HG03139 (cell line): ENCODE measurements around the gene GRIA4.
"Not testable (repeated sequence)": the region's sequence is repeated elsewhere in the genome, so short reads cannot be mapped to it uniquely, and the experiment has no call there.

Experiments used
- ATAC-seq: cut with Tn5 transposase; IDR thresholded peaks from one replicate; pipeline ENCODE4 v1.9.1; 2021; ENCODE audit not compliant: unreplicated experiment

GRIA4 gene

DNA sequence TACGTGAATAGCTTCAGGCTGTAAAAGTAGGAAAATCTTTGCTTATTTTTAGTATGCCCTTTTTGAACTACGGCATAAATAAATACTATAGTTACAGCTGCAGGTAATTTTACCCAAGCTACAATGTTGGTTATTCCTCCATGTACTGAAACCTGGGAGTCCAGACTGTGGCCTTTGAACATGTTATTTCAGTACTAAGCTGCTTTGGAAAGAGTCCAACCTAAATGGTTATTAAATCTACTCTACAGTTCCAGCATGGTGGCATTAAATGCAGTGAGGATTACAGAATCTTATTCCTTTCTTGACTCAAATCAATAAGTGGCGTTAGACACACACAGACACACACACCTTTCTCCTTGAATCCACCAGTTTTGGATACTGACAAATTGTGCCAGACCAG, 247.1 kb downstream of the GRIA4 start:
- no peak for ATAC-seq

DNA sequence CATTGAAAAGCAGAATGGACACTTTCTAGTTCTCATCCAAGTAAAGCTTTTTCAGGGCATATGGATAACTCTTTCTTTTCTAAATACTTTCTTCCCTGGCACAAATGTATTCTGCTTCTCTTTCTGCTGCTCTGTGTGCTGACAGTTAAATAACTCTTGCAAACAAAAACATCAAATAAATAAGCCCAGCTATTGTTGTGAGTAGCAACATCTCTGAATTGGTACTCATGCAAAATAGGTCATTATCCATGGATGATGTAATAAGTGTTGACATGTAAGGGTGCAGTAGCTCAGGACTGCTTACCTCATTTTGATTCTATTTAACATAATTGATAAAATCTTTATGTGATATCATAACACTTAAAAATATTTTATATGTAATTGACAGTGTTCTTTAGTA, 247.9 kb downstream of the GRIA4 start:
- no peak for ATAC-seq

DNA sequence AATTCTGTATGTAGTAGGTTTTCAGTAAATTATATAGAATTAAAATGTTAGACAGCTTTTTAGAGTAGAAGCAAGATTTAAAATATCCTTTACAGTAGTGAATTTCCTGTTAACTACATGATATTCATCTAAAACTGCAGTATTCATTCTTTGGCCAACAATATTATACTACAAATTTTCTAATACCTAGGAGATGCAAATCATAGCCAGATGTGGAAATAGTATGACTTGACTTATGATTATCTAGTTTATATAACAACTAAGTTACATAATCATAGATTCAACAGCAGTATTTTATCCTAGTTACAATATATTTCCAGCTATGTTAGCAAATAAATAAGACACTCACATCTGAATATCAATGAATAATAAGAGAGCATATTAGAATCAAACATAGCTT, 249.0 kb downstream of the GRIA4 start:
- ATAC-seq: no peak

DNA sequence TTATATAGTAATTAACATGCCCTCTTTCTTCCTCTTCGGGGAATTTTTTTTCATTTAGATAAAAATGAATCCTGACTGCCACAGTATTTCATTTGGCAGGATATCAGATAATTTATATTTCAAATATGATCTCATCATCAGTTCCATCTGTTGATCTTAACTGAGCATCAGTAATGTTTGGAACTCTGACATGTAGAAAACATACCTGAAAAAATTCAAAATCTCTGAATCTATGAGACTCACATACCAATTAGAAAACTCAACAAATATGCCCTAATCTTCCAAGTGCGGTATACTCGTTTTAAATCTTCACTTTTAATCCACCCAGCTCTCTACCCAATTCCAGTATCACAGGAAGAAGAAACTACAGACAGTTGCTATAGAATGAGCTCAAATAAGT, 250.2 kb downstream of the GRIA4 start:
- no peak for ATAC-seq

DNA sequence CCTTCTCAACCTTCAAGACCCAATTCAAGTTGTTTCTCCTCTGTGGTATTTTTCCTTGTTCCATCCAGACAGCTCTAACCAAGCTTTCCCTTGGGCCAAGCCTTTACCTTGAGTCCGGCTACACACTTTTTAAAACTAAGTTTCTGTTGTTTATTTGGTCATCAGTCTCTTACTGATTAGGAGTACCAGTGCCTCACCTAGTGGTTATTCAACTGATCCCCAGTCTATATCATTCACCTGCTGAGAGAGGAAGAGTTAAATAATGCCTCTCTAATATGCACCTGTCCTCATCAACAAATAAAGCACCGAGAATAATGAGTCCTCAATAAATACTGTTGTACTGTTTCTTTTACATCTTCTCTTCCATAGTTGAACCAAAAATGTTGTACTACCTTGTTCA, 251.4 kb downstream of the GRIA4 start:
- ATAC-seq: no peak

DNA sequence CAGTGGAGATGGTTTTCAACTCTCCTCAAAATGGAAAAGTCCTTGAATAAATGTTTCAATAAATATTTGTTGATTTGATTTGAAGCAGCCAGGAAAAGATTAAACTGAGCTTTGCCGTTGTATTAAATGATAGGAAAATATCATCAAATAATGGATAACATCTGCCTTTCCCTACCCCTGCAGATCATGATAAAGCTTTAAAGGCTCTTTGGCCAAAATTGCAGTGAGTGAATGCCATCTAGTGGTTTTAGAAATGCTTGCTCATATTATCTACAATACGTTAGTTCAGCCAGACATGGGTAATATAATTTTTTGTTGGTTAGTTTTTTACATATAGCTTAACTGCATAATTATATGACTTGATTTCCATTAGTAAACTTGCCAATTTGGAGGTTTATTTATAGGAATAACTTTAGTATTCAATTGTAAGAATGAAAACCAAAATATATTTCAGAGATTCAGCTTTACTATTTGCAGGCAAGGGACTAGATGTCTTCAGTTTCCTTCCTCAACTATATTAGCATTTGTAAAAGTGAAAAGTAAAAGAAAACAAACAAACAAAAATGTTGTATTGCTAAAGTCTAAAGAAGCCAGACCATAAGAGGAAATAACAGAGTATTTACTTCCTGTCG, 253.0 kb downstream of the GRIA4 start:
- peak; percentile 78 for ATAC-seq

DNA sequence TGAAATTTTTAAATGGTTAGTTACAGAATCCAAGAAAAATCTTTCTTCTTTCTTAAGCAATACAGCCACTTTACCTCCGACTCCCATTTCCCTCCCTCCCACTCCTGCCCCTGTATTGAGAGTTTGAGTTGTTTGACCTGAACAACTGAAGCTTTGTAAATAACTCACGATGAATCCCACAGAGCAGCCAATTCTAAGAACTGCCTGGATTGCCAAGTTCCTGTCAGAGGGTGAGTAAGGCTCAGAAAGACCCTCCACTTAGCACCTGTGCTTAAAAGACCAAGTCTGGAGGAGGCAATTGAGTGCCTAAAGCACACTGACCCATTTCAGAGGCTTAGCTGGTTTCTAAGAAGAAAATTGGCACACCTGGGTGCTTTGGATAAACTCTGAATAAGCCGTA, 253.7 kb downstream of the GRIA4 start:
- ATAC-seq: no peak

DNA sequence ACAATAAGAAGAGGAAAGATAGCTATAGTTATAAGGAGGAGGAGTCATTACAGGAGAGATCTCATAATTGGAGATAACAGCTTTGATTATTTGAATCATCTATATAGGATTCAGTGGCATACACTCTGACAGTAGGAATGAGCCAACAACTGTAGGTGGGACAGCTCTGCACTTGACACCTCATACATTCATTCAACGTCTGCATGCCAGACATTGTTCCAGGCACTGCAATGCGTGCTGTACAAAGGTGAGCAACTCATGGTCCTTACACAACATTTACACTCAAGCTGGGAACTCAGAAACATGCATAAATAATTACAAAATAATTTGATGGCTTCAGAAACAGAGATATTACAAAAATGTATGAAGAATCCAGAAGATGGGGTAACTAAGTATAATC, 257.9 kb downstream of the GRIA4 start:
- ATAC-seq: no peak

DNA sequence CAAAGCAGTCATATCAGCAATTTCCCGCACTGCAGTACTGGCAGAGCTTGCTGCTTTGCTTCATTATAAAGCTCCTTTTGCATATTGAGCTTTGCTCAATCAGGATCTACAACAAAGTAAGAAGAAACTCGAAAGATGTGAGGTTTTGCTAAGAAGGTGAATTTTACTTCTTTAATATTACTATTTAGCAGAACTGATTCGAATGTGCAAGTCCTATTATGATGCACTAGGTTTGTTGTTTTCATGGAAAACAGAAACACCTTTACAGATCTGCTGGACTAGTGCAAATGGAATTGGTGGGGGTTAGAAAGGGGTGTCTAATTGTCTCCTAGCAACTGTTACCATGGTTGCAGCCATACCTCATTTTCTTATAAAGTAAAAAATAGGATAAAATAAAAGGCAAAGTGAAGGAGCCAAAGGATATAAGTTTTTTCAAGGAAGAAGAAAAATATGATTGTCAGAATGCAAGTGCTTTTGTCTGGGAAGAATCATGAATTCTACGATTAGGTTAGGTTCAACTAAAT, 259.0 kb downstream of the GRIA4 start:
- ATAC-seq: no peak

DNA sequence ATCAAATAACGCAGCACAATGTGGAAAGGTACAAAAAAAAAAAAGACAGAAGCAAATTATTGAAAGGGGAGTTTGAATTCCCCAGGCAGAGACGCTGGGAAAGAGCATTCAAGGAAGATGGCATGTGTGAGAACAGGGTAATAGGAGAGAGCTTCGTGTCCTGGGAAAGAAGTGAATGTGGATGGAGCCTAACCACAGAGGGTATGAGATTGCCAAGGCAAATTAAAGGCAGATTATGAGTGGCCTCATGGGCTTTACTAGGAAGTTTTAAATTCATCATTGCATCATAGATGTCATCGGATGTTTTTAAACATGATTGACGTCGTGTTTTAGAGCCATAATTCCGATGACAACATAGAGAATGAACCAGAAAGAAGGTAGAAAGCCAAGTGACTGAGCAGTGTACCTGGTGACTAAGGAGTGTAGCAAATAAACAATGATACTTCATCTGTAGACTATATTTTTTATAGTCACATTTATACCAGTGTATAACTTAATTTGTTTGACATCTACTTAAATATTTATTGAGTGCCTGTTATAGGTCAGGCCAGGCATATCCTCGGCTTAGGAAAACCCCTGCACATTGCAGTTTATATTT, 260.7 kb downstream of the GRIA4 start:
- no peak for ATAC-seq

DNA sequence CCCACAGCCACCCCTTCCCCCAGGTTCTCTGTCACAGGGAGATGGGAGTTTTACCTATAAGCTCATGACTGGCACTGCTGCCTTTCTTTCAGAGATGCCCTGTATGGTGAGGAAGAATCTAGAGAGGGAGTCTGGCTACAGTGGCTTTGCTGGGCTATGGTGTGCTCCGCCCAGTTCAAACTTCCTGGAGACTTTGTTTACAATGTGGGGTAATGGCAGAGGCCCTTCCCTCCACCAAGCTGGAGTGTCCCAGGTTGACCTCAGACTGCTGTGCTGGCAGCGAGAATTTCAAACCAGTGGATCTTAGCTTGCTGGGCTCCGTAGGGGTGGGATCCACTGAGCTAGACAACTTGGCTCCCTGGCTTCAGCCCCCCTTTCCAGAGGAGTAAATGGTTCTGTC, 268.6 kb downstream of the GRIA4 start:
- no peak for ATAC-seq

DNA sequence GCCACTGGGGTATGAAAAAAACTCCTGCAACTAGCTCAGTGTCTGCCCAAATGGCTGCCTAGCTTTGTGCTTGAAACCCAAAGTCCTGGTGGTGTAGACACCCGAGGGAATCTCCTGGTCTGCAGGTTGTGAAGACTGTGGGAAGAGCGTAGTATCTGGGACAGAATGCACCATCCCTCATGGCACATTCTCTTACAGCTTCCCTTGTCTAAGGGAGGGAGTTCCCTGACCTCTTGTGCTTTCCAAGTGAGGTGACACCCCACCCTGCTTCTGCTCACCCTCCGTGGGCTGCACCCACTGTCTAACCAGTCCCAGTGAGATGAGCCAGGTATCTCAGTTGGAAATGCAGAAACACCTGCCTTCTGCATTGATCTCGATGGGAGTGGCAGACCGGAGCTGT, 269.1 kb downstream of the GRIA4 start:
- ATAC-seq: not testable (repeated sequence)

DNA sequence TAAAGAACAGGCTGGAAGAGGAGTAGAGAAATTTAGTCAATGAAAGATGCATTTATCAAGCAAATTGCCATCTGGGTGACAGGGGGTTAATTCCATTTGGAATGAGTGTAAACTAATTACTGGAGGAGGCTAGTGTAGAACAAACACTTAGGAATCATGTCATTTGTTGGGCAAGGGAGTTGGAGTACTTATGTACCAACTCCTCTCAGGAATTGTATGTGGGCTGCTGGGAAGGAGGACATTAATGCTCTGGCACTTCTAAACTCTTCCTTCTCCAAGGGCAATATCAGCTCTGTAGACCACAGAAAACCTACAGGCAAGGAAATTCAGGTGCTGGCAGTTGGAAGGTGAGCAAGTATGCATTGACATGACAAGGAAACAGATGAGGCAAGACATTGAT, 271.2 kb downstream of the GRIA4 start:
- no peak for ATAC-seq

DNA sequence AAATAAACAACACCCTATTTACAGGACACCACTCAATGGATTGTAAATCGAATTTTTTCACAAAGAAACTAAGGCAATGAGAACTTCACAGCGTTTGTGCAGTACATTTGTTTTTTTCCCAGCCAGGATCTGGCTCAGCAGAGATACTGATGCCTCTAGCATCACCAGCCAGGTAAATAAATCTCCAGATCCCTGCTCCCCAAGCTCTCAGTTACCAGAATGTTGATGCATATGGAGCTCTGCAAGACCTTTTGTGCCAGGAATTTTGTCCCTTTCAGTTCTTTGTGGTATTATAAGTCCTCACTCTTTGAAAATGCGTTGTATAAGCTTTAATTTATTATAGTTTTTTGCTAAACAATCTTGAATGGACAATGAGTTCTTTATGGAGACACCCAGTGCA, 274.6 kb downstream of the GRIA4 start:
- ATAC-seq: no peak

DNA sequence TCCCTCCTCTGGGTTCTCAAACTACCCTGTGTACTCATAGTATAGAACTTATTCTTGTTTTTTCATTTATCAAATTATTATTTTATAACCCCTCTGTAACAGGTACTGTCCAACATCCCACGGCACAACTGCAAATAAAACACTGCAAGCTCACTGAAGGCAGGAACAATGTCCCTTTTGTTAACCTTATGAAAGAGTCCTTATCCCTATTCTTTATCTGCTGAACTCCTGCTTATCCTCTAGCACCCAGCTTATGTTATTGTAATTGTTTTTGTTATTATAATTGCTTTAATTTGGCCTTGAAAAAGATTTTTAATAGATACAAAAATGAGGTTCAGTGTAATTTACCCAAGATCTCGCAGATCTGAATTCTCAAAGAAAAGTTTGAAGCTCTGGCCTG, 281.8 kb downstream of the GRIA4 start:
- no peak for ATAC-seq

DNA sequence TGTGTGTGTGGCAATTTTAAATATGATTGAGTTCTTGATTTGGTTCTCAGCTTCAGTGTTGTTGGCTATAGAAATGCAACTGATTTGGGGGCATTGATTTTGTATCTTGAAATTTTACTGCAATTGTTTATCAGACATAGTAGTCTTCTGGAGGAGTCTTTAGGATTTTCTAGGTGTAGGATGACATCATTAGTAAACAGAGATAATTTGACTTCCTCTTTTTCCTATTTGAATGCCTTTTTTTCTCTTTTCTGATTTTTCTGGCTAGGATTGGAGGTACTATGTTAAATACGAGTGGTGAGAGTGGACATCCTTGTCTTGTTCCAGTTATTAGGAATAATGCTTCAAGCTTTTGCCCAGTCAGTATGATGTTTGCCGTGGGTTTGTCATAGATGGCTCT, 287.3 kb downstream of the GRIA4 start:
- no peak for ATAC-seq

DNA sequence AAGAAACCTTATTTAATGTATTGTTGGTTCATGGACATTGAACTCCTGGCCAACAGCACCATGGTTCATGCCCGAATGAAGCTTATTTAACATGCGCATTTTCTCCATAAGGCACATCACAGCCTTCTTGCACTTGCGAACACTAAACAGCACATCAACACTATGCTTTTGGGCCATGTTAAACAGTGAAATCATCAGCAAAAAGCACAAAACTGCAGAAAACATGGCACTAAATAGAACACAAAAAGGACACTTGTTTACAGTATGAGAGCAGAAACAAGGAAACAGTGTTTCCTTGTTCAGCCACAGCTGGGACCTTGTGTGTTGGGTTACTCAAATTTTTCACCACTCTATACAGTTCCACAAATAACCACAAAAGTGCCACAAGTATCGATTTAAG, 289.9 kb downstream of the GRIA4 start:
- ATAC-seq: no peak

DNA sequence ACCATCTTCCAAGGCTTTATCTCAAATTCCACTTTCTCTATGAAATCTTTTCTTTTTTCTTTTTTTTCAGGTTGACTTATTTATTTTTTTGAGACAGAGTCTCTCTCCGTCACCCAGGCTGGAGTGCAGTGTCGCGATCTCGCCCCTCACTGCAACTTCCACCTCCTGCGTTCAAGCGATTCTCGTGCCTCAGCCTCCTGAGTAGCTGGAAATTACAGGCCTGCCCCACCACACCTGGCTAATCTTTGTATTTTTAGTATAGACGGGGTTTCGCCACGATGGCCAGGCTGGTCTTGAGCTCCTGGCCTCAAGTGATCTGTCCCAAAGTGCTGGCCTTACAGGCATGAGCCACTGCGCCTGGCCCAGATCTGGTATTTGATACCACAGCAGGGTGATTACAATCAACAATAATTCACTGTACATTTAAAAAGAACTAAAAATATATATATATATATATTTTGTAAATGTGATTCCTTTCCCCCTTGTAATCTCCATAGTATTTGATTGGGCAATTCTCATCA, 290.7 kb downstream of the GRIA4 start:
- no peak for ATAC-seq

DNA sequence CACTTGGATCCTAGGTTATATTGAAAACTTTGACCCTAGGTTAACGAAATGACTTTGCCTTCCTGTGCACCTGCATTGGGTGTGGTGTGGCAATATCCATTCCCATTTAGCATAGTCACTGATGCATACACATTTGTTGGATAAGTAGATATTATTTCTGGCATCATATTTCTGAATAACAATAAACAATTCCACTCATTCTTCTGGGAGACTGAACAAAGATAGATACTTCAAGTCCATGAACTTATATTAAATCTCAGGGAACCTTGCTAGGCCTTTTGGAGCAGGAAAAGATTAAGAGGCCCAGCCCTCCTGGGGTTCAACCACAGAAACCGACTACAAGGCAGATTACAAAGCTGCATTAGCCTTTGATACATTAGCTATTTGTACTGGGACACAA, 293.2 kb downstream of the GRIA4 start:
- ATAC-seq: no peak

DNA sequence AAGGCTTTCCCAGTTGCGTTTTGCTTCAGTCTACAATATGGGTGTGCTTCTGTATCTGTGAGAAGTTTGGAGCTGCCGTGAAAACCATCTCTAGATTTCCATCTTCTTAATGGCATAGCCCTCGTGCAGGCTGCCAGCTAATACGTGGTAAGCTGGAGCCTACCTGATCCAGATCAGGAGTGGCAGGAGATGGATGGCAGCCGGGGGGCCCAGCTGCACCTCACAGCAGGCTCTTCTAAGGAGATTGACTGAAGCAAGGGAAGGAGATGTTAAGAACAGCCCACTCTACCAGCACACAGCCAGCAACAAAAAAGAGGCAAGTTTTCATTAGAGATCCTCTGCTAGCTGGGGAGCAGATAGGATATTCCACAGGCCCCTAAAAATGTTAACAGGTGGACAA, 296.6 kb downstream of the GRIA4 start:
- ATAC-seq: no peak

DNA sequence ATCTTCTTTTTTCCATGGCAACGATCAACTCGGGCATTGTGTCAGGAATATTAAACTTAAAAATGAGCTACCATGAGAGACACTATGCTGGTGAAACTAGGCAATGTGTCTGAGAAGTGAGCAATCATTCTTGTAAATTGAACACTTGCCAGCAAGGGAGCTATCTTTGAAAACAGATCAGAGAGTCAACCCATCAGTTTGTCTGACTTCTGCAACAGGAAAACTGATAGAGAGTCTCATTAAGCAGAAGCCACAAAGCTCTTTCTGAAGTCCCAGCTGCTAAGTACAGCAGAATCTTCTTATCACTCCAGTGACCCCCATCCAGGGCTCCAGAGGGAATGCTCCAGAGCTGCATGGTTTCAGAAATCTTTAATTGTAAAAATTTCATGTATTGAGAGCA, 297.4 kb downstream of the GRIA4 start:
- no peak for ATAC-seq

DNA sequence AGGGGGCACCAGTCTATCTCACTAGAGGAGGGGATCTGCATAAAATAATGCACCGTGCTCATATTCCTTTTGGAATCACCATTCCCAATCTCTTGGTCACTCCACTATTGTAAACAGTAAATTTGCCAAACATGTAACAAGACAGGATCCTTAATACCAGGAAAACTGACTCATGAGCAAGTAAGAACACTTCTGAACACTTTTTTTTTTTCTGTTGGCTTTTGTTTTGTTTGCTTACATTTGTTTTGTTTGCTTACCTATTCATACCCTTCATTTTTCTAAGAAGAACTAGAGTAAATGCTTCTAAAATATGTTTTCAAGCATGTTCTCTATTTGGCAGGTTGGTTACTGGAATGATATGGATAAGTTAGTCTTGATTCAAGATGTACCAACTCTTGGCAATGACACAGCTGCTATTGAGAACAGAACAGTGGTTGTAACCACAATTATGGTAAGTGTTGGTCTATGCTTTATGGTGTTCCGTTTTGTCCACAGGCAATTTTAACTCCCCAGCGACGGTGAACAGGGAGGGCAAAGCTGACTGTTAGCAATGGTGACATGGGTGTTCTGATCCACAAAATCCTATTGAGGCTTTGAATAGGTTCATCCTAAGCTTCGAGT, 300.3 kb downstream of the GRIA4 start:
- no peak for ATAC-seq
